Endothelial cell of umbilical vein (primary cell): ENCODE results near the gene SLC25A48.

Source experiments
- CTCF ChIP-seq, 2 donors: IDR thresholded peaks; 1 replicate in 1 of 2; 2 replicates in 1 of 2; pipeline ENCODE4 v1.5.1; 2011; ENCODE audit warnings: low read length in 2 of 2, mild to moderate bottlenecking in 2 of 2, moderate library complexity in 2 of 2, control low read depth in 1 of 2, inconsistent platforms in 1 of 2, low read depth in 1 of 2; ENCODE audit not compliant: insufficient read depth in 1 of 2; ENCODE audit errors: extremely low read depth in 1 of 2
- EZH2 ChIP-seq: IDR thresholded peaks from 2 replicates; pipeline ENCODE4 v1.6.1; 2012; ENCODE audit warnings: borderline replicate concordance, low read depth, mild to moderate bottlenecking, moderate library complexity, low read length, inconsistent platforms; ENCODE audit not compliant: severe bottlenecking
- JUN ChIP-seq: IDR thresholded peaks from 2 replicates; pipeline ENCODE4 v1.6.1; 2011; ENCODE audit warnings: borderline replicate concordance, low read depth; ENCODE audit not compliant: insufficient read length, insufficient read depth
- MAX ChIP-seq: IDR thresholded peaks from 2 replicates; pipeline ENCODE4 v1.6.1; 2011; ENCODE audit not compliant: insufficient read depth, insufficient read length
- POLR2A ChIP-seq: IDR thresholded peaks from 2 replicates; pipeline ENCODE4 v1.6.1; 2012; ENCODE audit warnings: low read depth, mild to moderate bottlenecking, control low read depth, low read length

- TF ChIP-seq CTCF (IDR thresholded peaks at IDR 0.05; ENCODE audit: extremely low read depth in 1 of 2, insufficient read depth in 1 of 2, low read depth in 1 of 2, low read length in 2 of 2): no peak
- no peak for TF ChIP-seq JUN
- TF ChIP-seq EZH2: no peak
- TF ChIP-seq POLR2A: no peak
- TF ChIP-seq MAX: no peak
Observed at GRCh38 chr5:135828782-135829127, 5.7 kb upstream of the SLC25A48 start.
